GM18520 (cell line): ENCODE measurements around the gene PUSL1.

Experiments
- ATAC-seq: cut with Tn5 transposase; IDR thresholded peaks from one replicate; pipeline ENCODE4 v1.9.1; 2021; ENCODE audit not compliant: unreplicated experiment

PUSL1 gene, protein sequence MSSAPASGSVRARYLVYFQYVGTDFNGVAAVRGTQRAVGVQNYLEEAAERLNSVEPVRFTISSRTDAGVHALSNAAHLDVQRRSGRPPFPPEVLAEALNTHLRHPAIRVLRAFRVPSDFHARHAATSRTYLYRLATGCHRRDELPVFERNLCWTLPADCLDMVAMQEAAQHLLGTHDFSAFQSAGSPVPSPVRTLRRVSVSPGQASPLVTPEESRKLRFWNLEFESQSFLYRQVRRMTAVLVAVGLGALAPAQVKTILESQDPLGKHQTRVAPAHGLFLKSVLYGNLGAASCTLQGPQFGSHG

DNA sequence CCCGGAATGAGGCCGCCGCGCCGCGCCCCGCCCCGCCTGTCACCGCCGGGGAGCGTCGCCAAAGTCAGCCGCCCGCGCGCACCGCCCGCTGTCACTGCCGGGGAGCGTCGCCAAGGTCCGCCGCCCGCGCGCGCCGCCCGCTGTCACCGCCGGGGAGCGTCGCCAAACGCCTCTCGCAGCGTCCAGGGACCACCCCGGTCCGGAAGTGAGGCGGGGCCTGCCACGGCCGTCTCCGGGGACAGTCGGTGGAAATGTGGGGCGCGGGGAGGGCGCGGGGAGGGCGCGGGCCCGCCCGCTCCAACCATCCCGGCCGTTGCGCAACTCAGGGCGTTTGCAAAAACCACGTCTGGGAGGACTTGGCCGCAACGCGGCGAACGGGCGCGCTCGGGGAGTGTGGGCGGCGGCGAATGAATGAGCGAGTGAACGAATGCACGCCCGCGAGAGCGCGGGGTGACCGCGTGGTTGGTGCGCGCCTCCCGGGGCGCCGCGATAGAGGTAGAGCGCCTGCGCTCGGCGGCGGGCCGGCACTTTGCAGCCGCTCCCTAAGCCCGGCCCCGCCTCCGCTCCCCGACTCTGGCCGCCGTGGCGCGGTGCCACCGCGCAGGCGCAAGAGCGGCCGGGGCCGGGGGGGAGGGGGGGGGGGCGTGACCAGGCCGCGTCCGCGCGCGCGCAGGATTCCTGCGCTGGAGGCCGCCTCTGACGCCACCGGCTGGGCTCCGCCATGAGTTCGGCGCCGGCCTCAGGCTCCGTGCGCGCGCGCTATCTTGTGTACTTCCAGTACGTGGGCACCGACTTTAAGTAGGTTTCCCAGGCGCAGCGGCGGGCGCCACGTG is at the start of gene PUSL1, which contains the start of gene ACAP3:
Gene PUSL1, plus strand, starts transcription at position 675 of the 833 bp plus-strand sequence. Its CDS starts 47 bp downstream, at position 722.
Gene ACAP3, minus strand, starts transcription at position 8 of the 833 bp plus-strand sequence. CDS start 115 bp downstream, outside the sequence.
- ATAC-seq: peak; percentile 49

DNA sequence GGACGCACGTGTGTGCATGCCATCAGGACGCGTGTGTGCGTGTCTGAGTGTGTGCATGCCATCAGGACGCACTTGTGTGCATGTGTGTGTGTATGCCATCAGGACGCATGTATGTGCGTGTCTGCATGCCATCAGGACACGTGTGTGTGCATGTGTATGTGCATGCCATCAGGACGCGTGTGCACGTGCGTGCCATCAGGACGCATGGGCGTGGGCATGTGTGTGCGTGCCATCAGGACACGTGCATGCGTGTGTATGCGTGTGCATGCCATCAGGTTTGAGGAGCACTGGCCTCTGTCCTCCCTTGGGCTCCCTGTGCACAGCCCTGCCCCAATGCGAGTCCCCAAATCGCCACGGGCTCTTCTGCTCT is 49.3 kb upstream of the PUSL1 start:
- no peak for ATAC-seq

DNA sequence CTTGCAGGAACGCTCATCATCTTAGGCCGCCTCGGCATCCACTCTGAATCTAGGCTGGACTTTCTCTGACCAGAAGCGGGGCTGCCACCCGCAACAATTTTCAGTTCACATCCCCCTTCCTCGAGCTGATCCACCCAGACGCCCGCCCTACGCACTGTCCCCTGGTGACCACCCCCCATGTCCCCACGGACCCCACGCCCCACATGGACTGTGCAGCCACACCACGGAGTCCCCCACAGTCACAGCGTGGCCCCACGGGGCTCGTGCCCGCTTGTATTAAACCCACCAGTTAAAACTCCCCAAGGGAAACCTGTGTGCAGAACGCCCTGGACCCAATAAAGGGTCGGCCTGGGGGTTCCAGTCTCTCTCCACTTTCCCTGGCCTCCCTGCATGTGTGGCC is 48.9 kb upstream of the PUSL1 start:
- ATAC-seq: no peak

DNA sequence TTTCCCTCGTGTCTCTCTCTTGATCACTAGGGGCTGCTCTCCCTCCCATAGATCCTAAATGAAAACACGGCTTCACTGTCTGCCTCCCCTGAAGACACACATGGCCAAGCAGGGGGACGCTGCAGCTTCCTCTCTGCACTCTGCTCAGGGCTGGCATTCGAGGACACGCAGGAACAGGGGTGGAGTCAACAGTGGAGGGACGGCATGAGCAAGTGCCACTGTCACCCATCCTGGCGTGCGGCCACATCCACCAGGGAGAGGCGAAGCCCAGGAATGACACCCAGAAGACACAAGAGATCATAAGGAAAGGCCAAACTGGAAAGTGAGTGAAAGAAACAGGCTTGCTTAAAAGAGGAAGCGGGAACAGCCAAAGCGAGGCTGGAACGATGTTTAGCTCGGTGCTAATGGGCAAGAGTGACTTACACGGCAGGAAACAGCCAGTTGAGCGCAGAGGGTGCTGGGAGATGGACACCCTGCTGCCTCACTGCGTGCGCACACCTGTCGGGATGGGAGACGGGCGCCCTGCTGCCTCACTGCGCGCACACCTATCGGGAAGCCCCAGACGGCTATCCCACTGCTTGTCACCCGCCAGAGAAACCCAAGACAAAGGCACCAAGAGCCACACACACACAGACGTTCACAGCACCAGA is 48.3 kb upstream of the PUSL1 start:
- no peak for ATAC-seq

DNA sequence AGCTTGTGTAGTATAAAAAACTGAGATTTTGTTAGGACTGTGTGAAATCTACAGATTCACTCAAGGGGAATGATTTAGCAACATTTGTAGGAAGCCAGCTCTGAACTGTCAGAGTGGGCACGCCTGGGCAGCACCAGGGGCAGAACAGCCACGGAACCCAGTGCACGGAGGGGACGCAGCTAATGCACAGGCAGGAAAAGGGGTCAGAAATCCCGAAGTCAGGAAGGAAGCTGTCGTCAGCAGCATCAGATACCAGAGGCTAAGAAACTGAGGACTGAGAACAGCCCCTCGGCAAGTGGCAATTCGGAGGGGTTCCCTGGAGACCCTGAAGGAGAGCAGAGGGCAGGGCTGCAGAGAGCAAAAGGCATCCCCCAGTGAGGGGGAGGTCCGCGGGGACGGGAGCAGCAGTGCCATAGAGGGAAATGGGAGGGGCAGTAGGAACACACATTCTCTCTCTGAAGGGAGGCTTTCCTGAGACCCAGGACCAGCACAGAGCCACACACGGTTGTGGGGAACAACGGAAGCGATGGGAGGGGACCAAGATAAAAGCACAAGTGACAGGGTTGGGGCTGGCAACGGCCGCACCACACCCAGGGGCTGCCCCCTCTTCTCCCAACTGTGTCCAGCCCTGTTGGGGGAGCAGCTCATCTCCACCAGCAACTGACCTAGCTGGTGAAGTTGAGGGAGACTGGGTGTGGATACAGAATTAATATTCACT is 47.4 kb upstream of the PUSL1 start:
- no peak for ATAC-seq

DNA sequence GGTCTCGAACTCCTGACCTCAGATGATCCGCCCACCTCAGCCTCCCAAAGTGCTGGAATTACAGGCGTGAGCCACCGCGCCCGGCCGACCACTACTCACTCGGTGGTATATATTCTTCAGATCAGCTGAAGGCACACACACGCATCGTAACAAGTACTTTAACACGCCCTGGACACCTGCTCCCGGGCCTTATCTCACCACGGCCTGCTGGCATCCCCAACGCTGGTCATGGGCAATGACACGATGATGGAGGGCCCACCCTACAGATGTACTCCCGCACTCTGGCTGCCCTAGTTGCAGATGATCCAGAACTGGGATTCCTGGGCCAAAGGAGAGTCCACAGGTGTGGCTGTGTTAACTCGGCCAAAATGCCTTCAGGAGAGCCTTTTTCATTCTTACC is 46.3 kb upstream of the PUSL1 start:
- no peak for ATAC-seq

DNA sequence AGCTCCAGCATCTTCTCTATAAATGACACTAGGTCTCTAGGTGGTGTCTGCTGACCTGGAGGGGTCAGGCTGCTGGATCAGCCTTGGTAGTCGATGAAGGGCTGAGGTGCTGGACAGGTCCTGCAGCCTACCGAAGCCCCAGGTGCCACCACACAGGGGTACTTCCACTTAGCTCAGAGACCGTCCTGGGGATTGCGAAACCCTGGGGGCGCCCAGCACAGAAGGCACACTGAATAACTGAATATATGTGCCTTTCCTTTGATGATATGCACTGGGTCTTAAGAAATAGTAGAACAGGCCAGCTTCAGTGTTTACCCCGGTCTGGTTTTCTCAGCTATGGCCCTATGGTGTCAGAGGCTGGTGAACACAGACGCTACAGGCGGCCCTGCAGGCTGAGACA is 45.6 kb upstream of the PUSL1 start:
- ATAC-seq: no peak

DNA sequence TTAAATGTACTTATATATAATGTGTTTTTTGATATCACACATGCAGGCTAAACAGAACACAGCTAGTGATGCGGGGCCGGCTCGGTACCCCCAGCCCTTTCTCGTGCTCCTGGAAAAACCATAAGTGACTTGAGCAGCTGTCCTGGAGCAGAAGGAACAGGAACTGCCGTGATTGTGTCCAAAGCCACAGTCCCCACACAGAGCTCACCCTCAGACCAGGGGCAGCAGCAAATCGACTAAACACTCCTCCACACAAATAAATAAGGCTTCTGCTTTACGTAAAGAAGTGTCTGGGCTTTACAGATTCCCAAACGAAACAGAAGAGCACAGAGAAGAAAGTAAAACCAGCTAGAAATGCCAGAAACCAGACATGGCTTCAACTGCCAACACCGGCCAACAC is 44.4 kb upstream of the PUSL1 start:
- ATAC-seq: no peak

DNA sequence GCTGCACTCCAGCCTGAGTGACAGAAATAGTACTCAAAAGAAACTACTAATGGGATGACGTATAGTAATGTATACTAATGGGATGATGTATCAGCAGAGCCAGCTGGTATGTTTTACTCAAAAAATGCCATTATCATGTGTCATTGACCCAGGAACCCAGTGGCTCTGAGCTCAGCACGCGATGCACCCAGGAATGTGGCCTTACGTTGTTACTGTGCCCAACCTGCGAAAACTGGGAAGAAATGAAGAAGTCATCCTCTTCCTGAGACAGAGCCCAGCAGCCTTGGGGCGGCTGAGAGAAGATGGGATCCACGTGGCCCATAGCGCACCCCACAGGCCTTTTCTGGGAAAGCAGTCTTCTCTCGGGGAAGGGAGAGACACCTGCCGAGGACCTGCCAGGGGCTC is 43.5 kb upstream of the PUSL1 start:
- no peak for ATAC-seq

DNA sequence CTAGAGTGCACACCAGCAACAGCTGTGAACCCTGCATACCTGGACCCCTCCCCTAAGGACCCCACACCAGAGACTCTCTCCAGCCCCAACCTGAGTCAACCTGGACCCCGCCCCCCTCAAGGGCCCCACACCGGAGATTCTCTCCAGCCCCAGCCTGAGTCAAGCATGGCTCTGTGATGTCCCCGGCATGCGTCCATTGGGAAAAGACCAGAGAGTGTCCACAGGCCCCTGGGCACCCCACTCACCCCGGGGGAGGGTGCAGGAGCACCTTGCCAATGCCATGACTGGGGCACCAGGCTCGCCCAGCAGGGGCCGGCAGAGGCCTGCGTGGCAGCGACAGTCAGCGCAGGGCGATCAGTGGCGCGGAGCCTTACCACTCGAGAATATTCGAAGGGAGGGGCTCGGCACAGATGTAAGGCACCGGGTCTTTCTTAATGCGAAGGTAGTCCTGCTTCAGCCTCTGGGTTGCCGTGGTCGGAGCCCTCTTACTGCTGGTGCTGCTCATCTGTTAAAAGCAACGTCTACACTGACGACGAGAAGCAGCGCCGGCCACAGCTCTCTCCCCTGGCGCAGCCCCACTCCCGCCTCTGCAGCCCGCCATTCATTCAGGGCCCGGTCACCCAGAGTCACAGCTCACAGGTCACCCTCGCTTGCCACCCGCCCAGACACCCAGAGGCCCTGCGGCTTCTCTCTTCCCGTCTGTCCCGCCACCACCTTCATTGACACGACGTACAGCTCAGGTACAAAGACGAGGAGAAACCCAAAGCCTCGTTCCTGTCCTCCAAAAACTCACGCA is 40.7 kb upstream of the PUSL1 start:
- no peak for ATAC-seq

DNA sequence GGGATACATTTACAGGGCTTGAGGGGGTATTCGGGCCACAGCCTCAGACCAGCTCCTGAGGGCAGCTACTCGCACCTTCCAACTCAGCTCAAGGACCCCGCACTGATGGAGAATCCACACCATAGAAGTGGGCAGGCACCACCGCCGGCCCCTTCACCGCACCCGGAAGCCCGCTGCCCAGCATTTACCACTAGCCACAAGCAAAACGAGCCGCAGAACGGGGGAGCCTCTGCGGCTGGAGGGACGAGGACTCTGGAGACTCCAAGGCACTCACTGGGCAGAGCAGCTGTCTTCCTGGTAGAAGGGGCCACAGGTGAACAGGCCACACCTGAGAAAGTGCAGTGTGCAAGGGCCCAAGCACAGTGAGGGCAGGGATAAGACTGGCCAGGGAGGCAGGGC is 40.1 kb upstream of the PUSL1 start:
- ATAC-seq: no peak

DNA sequence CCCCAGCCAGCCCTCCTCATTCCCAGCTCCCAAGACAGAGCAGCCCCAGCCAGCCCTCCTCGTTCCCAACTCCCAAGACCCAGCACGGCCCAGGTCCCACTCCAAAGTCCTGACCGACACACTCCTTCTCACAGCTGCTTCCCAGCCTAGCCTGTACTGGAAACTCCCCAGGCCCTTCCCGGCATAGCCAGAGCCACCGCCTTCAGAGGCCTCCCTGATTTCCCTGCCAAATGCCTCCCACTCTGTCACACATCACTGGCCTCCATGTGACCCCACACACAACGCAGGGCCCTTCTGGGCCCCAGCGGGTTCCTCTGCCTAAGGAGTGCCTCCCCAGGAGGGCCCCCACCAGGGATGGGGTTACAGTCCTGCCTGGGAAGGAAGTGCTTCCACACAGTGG is 37.6 kb upstream of the PUSL1 start:
- ATAC-seq: no peak

DNA sequence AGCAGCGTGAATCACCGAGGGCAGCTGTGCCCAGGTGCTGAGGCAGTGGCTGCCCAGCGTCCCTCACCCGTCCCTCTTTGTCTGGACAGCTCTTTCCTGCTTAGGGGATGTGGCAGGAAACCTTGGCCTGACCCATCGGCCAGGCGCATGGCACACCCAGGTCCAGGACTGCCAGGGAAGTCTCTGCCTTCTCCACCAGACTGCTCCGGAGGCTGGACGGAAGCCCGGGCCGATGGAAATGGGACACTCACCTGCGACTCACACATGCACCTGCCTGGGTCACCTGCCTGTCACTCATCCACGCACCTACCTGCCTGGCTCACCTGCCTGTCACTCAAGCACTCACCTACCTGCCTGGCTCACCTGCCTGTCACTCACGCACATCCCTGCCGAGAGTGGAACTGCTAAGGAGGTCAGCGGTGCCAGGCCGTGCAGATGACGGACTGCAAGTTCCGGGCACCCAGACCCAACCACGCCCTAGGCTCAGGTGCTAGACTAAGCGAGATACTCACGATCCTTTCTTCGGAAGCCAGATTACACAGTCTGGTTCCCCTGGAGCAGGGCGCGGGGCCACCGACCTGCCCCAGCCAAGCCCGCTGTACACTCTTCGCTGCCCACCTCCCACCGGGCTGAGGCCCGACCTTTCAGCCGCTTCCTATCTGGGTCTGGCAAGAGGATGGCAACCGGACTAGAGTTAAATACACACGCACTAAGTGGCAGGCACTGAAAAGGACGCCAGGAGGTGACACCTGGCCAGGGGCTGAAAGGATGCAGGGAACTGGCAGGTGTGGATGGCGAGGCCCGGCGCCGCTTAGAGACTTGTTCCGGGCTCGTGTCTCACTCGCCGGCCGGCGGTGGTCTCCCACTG is 35.8 kb upstream of the PUSL1 start:
- no peak for ATAC-seq

DNA sequence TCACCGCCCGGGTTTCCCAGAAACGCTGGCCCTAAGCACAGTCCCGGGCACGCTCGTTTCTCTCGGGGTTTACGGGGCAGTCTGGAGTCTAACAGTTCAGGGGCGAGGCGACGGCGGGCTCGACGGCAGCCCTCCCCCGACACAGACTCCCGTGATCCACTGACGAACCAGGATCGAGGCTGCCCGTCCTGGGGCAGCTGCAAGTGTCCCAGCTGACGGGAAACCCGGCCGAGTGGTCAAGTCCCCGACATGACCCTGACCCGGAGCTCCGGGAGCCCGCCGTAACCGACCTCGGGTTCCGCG is 35.2 kb upstream of the PUSL1 start:
- ATAC-seq: no peak

DNA sequence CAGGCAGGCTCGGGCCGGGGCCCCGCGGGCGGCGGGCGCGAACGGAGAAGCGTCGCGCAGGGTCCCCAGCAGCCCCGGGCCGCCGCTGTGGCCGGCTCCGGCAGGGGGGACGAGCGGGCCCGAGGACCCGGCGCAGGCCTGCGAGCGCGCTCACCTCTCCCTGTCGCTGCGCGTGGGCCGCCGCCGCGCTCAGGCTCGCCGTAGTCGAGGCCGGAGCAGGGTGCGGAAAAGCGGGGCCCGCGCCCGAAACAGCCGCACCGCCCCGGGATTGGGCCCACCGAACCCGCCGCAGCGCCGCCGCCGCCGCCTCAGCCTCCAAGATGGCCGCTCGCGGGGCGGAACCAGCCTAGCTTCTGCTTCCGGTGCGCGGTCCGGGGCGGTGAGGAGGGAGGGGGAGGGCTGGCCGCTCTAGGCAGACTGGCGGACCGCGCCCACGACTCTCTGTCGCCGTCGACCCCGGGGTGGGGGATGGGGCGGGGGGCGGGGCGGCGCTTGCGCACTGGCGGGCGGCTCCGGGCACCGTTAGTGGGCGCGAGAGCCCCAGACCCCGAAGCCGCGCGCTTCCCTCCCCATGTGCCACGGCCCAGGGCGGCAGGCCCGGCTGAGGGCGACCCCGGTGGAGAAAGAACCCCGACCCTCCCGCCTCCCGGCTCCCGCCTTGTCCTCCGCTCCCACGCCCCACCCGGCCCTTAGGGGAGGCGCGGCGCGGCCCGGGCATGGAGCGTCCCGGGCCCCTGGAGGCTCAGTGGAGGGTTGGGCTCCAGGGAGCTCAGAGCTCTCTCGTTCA is 34.7 kb upstream of the PUSL1 start, which contains the start of gene UBE2J2:
Gene UBE2J2, minus strand, starts transcription at position 343 of the 787 bp plus-strand sequence. CDS start 5,862 bp downstream, outside the sequence.
- peak; percentile 76 for ATAC-seq

DNA sequence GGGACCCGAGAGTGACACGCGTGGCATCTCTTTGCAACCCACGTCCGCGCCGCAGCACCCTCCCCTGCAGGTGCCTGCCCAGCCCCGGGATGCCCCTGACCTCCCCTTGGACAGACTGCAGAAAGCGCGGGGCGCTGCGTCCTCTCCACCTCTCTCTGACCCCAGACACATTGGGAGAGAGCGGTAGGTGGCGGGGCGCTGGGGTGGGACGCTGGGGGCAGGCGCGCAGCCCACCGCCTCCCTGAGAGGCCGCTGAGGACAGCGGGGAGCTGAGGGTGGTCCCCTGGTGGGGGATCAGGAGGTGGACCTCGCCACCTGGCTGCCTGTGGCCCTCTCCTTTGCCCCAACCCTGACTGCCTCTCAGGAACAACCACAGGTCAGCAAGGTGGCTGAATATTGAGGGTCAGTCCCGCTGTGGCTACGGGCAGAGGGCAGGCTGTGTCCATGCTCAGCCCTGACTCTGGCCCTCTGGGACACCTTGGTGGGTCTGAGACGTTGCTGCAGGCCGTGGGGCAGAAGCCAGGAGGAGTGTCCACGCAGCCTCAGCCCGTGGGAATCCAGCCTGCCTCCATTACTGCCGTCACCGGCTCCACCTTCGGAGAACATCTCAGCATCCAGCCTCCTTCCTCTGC is 34.0 kb upstream of the PUSL1 start:
- no peak for ATAC-seq

DNA sequence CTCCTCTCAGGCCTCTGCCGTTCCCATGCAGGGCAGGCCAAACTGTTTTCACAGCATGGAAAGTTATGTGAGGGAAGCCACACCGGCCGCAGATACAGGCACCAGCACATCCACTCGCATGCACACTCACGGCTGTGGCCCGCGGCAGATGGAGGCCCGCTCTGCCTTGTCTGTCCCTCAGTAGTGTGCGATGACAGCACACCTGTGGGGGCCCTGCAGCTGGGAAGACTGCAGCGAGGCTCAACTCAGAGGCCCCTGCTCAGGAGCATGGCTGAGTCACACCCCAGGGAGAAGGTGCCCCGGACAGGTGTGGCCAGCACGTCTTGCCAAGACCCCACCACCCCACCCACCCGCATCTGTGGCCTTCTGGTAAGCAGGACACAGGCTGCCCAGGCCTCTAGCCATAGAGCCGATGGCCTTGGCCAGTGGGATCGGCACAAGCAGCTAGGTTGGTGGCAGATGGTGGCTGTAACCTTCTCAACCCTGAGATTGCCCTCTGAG is 33.4 kb upstream of the PUSL1 start:
- ATAC-seq: no peak

DNA sequence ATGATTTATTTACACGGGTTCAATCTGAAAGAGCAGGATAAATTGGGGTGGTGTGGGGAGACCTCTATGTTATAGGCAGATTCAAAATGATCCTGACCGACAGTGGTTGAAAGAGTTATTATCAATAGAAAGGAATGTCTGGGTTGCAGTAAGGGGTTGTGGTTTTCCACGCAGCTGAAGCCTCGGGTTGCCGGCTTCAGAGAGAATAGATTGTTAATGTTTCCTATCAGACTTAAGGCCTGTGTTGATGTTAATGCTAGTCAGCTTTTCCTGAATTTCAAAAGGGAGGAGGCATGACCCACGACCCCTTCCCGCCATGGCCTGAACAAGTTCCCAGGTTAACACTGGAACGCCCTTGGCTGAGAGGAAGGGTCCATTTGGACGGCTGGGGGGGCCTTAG is 32.6 kb upstream of the PUSL1 start:
- no peak for ATAC-seq
